ENCODE measurements around the gene ATXN7L1. TPM values are rescaled to one million over a fixed set of nuclear protein-coding genes. Genes with fewer than 3 reads are reported as not detected.

ATXN7L1 gene
- total RNA-seq, 6 experiments from 2014 or later, result 7.1 to 15.7 (median 11.0) TPM

DNA sequence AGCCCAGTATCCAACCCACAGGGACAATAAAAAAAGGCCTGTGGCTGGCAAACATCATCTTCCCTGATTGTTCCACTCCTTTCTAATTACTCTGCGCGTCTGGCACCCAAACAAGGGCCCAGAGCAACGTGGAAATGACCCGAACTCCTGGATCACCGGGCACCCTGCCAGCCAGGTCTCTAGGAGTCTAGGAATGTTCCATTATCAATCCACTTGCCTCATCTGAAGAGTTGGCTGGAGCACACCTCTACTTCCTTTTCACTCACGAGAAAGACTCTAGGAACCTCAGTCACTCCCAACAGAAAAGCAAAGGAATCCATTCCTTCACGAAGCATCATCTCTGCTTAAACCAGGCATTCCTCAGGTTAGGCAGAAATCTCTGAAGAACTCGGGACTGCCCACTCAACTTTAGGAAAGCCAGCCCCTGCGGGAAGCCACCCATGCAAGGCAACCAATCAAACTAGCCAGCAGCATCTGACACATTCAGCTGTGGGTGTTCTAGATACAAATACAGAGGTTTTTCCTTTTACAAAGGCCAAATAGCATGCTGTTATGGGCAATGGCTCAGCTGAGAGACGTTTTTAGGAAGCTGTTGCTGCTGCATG lies 37.7 kb downstream of the ATXN7L1 start:
- no peaks in the 10 kb centered on the region for H3K9me3 ChIP-seq
- H3K27me3 ChIP-seq, result no peaks in the 10 kb centered on the region
- no peak overlapping the region for H3K27ac ChIP-seq
- ATAC-seq, result no peak
- DNase-seq, result no peak
- no peaks in the 10 kb centered on the region for H3K4me1 ChIP-seq
- H3K4me3 ChIP-seq, result no peak overlapping the region
- intact Hi-C loops (cut with DNase I), result no loop called here
- H3K36me3 ChIP-seq, result no peaks in the 10 kb centered on the region
- TF ChIP-seq, protein P1, sequence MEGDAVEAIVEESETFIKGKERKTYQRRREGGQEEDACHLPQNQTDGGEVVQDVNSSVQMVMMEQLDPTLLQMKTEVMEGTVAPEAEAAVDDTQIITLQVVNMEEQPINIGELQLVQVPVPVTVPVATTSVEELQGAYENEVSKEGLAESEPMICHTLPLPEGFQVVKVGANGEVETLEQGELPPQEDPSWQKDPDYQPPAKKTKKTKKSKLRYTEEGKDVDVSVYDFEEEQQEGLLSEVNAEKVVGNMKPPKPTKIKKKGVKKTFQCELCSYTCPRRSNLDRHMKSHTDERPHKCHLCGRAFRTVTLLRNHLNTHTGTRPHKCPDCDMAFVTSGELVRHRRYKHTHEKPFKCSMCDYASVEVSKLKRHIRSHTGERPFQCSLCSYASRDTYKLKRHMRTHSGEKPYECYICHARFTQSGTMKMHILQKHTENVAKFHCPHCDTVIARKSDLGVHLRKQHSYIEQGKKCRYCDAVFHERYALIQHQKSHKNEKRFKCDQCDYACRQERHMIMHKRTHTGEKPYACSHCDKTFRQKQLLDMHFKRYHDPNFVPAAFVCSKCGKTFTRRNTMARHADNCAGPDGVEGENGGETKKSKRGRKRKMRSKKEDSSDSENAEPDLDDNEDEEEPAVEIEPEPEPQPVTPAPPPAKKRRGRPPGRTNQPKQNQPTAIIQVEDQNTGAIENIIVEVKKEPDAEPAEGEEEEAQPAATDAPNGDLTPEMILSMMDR (IDR thresholded peaks at IDR 0.05), result no peak
- no peak for TF ChIP-seq POLR2A (IDR thresholded peaks at IDR 0.05)
- 46% methylated on average over 7 of the region's 10 CpGs for WGBS (ENCODE audit: insufficient coverage, low coverage, low lambda C conversion rate, missing lambda C conversion rate)

DNA sequence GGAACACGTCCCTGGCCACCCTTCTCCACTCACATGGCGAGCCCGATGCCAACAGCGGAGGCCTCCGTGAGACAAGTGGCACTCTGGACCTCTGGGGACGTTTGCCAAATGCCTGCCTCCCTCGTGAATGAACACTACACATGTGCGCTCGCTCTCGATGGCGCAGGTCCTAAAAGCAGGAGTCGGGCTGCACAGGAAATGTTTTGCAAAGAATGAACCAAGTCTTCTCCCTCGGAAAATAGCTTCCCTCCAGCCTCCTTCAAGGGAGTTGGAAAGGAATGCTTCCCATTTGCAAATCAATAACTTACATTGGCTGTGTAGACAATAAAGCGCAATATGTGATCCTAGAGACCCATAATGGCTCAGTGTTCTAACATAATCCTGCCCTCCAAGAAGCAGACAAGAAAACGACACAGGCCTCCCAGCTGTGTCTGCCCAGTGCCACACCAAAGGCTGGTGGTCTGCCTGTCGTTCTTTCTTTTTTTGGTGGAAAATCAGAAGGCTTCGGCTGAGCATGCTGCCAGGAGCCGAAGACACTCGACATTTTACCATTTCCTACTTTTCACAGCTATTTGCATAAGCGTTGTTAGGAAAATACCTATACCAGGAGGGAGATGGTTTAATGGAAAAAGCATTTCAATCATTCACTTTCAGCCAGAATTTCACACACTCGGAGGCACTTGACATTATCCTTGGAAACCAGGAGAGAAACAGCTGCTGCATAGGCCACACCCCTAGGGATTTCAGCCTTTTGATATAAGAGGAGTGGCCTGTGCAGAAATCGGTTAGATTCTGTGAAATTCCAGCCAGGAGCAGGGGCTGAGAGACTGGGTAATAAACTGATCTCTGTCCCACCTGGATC lies 38.4 kb downstream of the ATXN7L1 start:
- intact Hi-C loops (cut with DNase I), result no loop called here
- DNase-seq, result no peak
- Histone ChIP-seq H3K36me3 (no peaks in the 10 kb centered on the region), H3K27ac (no peak overlapping the region), H3K4me3 (no peak overlapping the region), H3K9me3 (no peaks in the 10 kb centered on the region), H3K27me3 (no peaks in the 10 kb centered on the region), H3K4me1 (no peaks in the 10 kb centered on the region)
- ATAC-seq, result no peak
- no peak for TF ChIP-seq POLR2A (IDR thresholded peaks at IDR 0.05)
- TF ChIP-seq, protein P1 (IDR thresholded peaks at IDR 0.05), result no peak
- WGBS (ENCODE audit: insufficient coverage, low coverage, low lambda C conversion rate, missing lambda C conversion rate), result 86% methylated on average over 7 of the region's 22 CpGs

DNA sequence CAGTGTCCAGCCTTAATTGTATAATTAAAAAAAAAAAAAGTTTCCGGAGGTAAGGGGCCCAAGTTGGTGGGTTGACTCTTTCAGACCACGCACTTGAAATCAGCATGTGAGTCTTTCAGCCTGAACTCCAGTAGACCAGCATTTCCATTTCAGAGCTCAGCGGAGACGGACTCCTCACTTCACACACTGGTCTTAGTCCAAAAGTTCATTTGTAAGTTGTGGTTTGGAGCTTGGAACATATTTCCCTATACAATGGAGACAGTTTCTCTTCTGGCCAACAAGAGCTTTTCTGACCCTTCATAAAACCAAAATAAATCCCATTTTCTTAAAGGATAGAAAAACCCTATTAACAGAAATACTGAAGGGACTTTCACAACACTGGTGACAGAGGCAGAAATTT lies 41.0 kb downstream of the ATXN7L1 start:
- WGBS (ENCODE audit: insufficient coverage, low coverage, low lambda C conversion rate, missing lambda C conversion rate), result 100% methylated on average over 1 of the region's 4 CpGs
- H3K36me3 ChIP-seq, result no peaks in the 10 kb centered on the region

DNA sequence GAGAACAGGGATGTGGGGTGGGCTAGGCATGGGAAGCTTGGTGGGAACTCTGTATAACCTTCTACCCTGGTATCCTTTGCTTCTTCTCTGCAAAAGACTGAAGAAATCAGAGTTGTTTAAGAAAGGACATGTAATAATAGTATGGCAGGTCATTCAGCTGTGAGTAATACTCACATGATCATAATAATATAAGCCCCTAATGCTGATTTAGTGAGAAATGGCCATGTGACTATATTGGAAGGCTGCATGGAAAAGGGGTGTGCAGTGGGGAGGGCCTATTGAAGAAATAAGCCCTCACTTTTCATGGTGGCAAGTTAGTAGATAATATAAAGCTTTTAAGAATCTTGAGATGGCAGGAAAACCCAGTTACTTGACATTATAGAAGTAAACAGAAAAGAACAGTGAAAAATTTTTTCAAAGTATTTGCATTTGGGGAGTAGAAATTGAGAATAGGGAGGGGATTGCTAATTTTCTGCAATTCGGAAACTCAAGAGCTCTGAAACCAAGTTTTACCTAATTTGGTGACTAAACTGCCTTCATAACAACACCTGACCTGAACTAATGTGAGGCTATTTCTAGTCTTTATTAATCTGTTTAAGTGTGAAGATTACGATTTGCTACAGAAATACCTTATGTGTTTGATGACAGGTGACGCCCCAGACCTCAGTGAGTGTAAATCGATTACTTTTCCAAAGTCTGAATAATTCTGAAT lies 44.4 kb downstream of the ATXN7L1 start:
- intact Hi-C loops (cut with DNase I), result no loop called here
- H3K4me3 ChIP-seq, result no peak overlapping the region
- peaks cover 0 to 16% (median 2%) of the 10 kb centered on the region in 4 donors for H3K4me1 ChIP-seq
- H3K36me3 ChIP-seq, result no peaks in the 10 kb centered on the region
- no peak for DNase-seq
- WGBS (ENCODE audit: insufficient coverage, low coverage, low lambda C conversion rate, missing lambda C conversion rate), result 92% methylated on average over 4 of the region's 4 CpGs
- H3K27me3 ChIP-seq, result no peaks in the 10 kb centered on the region
- no peak for TF ChIP-seq POLR2A (IDR thresholded peaks at IDR 0.05)
- TF ChIP-seq, protein P1 (IDR thresholded peaks at IDR 0.05), result no peak
- ATAC-seq, result no peak
- H3K27ac ChIP-seq, result no peak overlapping the region
- no peaks in the 10 kb centered on the region for H3K9me3 ChIP-seq

More for the DNA sequence above, 41.0 kb downstream of the ATXN7L1 start:
- TF ChIP-seq POLR2A (IDR thresholded peaks at IDR 0.05), result no peak
- TF ChIP-seq, protein P1 (IDR thresholded peaks at IDR 0.05), result no peak
- DNase-seq (no peak), ATAC-seq (no peak)
- intact Hi-C loops (cut with DNase I), result no loop called here
- no peak overlapping the region for H3K4me3 ChIP-seq
- H3K27ac ChIP-seq, result no peak overlapping the region
- no peaks in the 10 kb centered on the region for H3K27me3 ChIP-seq
- H3K9me3 ChIP-seq, result no peaks in the 10 kb centered on the region
- no peaks in the 10 kb centered on the region for H3K4me1 ChIP-seq
